ENCODE results near the gene CADM2. TPM values are rescaled to one million over a fixed set of nuclear protein-coding genes. Genes with fewer than 3 reads are reported as not detected.

CADM2 gene
- total RNA-seq, 1 experiment from 2014 or later: 0.64 TPM

DNA sequence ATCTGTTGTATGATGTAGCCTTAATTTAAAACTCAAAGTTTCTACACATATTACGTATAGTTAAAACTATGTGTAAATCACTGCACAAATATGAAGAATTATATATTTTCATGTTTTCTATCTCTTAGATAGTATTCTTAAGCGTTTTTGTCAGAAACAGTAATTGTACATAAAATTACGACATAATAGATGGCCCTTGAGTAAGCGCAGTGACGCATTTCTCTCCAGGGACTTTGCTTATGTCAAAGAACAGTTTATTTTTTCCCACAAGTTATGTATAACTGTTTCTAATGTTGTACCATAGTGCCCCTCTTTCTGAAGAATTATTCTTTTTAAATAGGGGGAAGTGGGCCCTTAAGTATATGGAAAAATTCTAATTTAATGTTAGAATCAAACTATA, 1098.2 kb downstream of the CADM2 start:
- CTCF ChIA-PET: no interaction called here
- DNase-seq (ENCODE audit: low read depth, low spot score) (no peak), ATAC-seq (no peak)
- BruUV-seq (replicated peaks): no TSS peak
- Histone ChIP-seq H3K27me3 (ENCODE audit: control insufficient read depth, insufficient read depth, low read length) (no peaks in the 10 kb centered on the region), H3K4me3 (ENCODE audit: low read depth in 2 of 2, low read length in 2 of 2) (no peak overlapping the region), H3K9me3 (ENCODE audit: control insufficient read depth, insufficient read depth, low read depth, low read length) (no peaks in the 10 kb centered on the region), H3K27ac (ENCODE audit: low read length) (no peak overlapping the region), H3K4me1 (ENCODE audit: control insufficient read depth, insufficient read depth, low read length) (no peaks in the 10 kb centered on the region), H3K36me3 (ENCODE audit: control insufficient read depth, insufficient read depth, low read length) (no peaks in the 10 kb centered on the region)
- TF ChIP-seq TCF7L2 (IDR thresholded peaks at IDR 0.05; ENCODE audit: low read depth, low read length) (no peak), POLR2AphosphoS5 (IDR thresholded peaks at IDR 0.05; ENCODE audit: low read depth, low read length) (no peak), SIN3A (IDR thresholded peaks at IDR 0.05; ENCODE audit: borderline replicate concordance, insufficient read depth, low read depth, low read length) (no peak), REST (IDR thresholded peaks at IDR 0.05; ENCODE audit: insufficient read depth in 1 of 2, low read depth in 2 of 2, low read length in 1 of 2) (no peak)
- TF ChIP-seq, protein P1, sequence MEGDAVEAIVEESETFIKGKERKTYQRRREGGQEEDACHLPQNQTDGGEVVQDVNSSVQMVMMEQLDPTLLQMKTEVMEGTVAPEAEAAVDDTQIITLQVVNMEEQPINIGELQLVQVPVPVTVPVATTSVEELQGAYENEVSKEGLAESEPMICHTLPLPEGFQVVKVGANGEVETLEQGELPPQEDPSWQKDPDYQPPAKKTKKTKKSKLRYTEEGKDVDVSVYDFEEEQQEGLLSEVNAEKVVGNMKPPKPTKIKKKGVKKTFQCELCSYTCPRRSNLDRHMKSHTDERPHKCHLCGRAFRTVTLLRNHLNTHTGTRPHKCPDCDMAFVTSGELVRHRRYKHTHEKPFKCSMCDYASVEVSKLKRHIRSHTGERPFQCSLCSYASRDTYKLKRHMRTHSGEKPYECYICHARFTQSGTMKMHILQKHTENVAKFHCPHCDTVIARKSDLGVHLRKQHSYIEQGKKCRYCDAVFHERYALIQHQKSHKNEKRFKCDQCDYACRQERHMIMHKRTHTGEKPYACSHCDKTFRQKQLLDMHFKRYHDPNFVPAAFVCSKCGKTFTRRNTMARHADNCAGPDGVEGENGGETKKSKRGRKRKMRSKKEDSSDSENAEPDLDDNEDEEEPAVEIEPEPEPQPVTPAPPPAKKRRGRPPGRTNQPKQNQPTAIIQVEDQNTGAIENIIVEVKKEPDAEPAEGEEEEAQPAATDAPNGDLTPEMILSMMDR (IDR thresholded peaks at IDR 0.05): no peak
- in situ Hi-C loops (cut with HindIII; ENCODE audit: low pct_unique_long_range_greater_than_20kb, low sequenced_read_pairs) (no loop called here), intact Hi-C loops (cut with micrococcal nuclease; ENCODE audit: unreplicated experiment) (no loop called here)
- POLR2A ChIA-PET: no interaction called here

DNA sequence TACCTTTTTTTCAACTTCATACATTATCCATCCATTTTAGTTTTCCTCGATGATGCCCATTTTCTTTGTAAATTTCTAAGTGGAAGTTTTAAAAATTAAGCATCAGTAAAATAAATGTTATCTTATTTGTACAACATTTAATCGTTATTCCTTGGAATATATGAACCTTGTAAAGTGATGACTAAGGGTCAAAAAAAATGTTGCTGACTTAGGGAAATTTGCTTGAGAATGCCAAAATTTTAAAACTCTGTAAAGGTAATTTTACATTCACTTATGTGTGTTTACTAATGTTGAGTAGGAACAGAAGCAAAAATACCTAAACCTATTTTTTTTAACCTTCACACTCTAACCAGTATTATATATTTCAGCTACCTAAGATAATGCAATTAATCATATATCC, 1115.0 kb downstream of the CADM2 start:
- POLR2A ChIA-PET: no interaction called here
- no peak for TF ChIP-seq REST (IDR thresholded peaks at IDR 0.05; ENCODE audit: insufficient read depth in 1 of 2, low read depth in 2 of 2, low read length in 1 of 2)
- TF ChIP-seq POLR2AphosphoS5 (IDR thresholded peaks at IDR 0.05; ENCODE audit: low read depth, low read length): no peak
- TF ChIP-seq, protein P1 (IDR thresholded peaks at IDR 0.05): no peak
- TF ChIP-seq TCF7L2 (IDR thresholded peaks at IDR 0.05; ENCODE audit: low read depth, low read length): no peak
- no peak for TF ChIP-seq SIN3A (IDR thresholded peaks at IDR 0.05; ENCODE audit: borderline replicate concordance, insufficient read depth, low read depth, low read length)
- CTCF ChIA-PET: no interaction called here
- Histone ChIP-seq H3K27ac (ENCODE audit: low read length) (no peak overlapping the region), H3K27me3 (ENCODE audit: control insufficient read depth, insufficient read depth, low read length) (no peaks in the 10 kb centered on the region), H3K4me3 (ENCODE audit: low read depth in 2 of 2, low read length in 2 of 2) (no peak overlapping the region), H3K9me3 (ENCODE audit: control insufficient read depth, insufficient read depth, low read depth, low read length) (no peaks in the 10 kb centered on the region), H3K4me1 (ENCODE audit: control insufficient read depth, insufficient read depth, low read length) (no peaks in the 10 kb centered on the region), H3K36me3 (ENCODE audit: control insufficient read depth, insufficient read depth, low read length) (no peaks in the 10 kb centered on the region)
- DNase-seq (ENCODE audit: low read depth, low spot score) (no peak), ATAC-seq (no peak)
- no TSS peak for BruUV-seq (replicated peaks)
- intact Hi-C loops (cut with micrococcal nuclease; ENCODE audit: unreplicated experiment): no loop called here
- in situ Hi-C loops (cut with HindIII; ENCODE audit: low pct_unique_long_range_greater_than_20kb, low sequenced_read_pairs): no loop called here
